GM23338 (cell line): ENCODE data around the gene PRR11. TPM values are rescaled to one million over a fixed set of nuclear protein-coding genes. Genes with fewer than 3 reads are reported as not detected.

ENCODE experiments used
- ATAC-seq: fragments of 200-7000 bp; cut with Tn5 transposase; 3 replicates; pipeline ENCODE4 v1.9.1; 2020
- DNase-seq: peaks from one replicate; pipeline ENCODE4 v3.0.0-alpha.2; 2015; ENCODE audit warnings: low spot score
- H2AFZ ChIP-seq: fragments of 200-600 bp; sonication (generic); 2 replicates; pipeline ENCODE4 v1.8.0; 2016; ENCODE audit warnings: antibody characterized with exemption, mild to moderate bottlenecking, moderate library complexity
- H3F3A ChIP-seq: fragments of 200-600 bp; sonication (generic); replicated peaks from 2 replicates; pipeline ENCODE4 v1.8.0; 2017; ENCODE audit warnings: antibody characterized with exemption, mixed run types, low read depth
- H3K27ac ChIP-seq: fragments of 200-600 bp; sonication (generic); 2 replicates; pipeline ENCODE4 v1.6.1; 2016; ENCODE audit warnings: low read depth
- H3K27me3 ChIP-seq: fragments of 200-600 bp; sonication (generic); 2 replicates; pipeline ENCODE4 v1.8.0; 2016; ENCODE audit warnings: mild to moderate bottlenecking, mixed run types, moderate library complexity; ENCODE audit not compliant: insufficient read depth
- H3K36me3 ChIP-seq: fragments of 200-600 bp; sonication (generic); 2 replicates; pipeline ENCODE4 v1.8.0; 2016; ENCODE audit warnings: mild to moderate bottlenecking; ENCODE audit not compliant: insufficient read depth
- H3K4me1 ChIP-seq: fragments of 200-600 bp; sonication (generic); 2 replicates; pipeline ENCODE4 v1.8.0; 2016; ENCODE audit warnings: mild to moderate bottlenecking, moderate library complexity; ENCODE audit not compliant: insufficient read depth
- H3K4me2 ChIP-seq: fragments of 200-600 bp; sonication (generic); 2 replicates; pipeline ENCODE4 v1.7.1; 2017; ENCODE audit warnings: mixed run types
- H3K4me3 ChIP-seq: fragments of 200-600 bp; sonication (generic); 2 replicates; pipeline ENCODE4 v1.6.1; 2016; ENCODE audit warnings: mixed run types
- H3K79me2 ChIP-seq: fragments of 200-600 bp; sonication (generic); replicated peaks from 2 replicates; pipeline ENCODE4 v1.8.0; 2017; ENCODE audit warnings: mild to moderate bottlenecking; ENCODE audit not compliant: insufficient read depth
- H3K9me2 ChIP-seq: fragments of 200-600 bp; sonication (generic); 2 replicates; pipeline ENCODE4 v1.8.0; 2017; ENCODE audit not compliant: insufficient read depth
- H4K20me1 ChIP-seq: fragments of 200-600 bp; sonication (generic); replicated peaks from 2 replicates; pipeline ENCODE4 v1.8.0; 2017; ENCODE audit warnings: mild to moderate bottlenecking; ENCODE audit not compliant: insufficient read depth
- H3K27ac Mint-ChIP-seq: 2 replicates; pipeline ENCODE4 v1.8.0; 2020; ENCODE audit warnings: inconsistent platforms, mild to moderate bottlenecking, moderate library complexity, mixed read lengths
- H3K27me3 Mint-ChIP-seq: 3 replicates; pipeline ENCODE4 v1.8.0; 2022; ENCODE audit warnings: low read depth, mild to moderate bottlenecking, moderate library complexity, mixed read lengths, inconsistent platforms; ENCODE audit not compliant: insufficient read depth, poor library complexity
- H3K36me3 Mint-ChIP-seq: 3 replicates; pipeline ENCODE4 v1.8.0; 2021; ENCODE audit warnings: low read depth, mild to moderate bottlenecking, inconsistent platforms, moderate library complexity, mixed read lengths
- H3K4me1 Mint-ChIP-seq: 3 replicates; pipeline ENCODE4 v1.8.0; 2020; ENCODE audit warnings: mild to moderate bottlenecking, inconsistent platforms, mixed read lengths
- H3K4me3 Mint-ChIP-seq: 3 replicates; pipeline ENCODE4 v1.8.0; 2021; ENCODE audit warnings: moderate library complexity, mild to moderate bottlenecking, inconsistent platforms, mixed read lengths
- H3K9me3 Mint-ChIP-seq: 3 replicates; pipeline ENCODE4 v1.8.0; 2020; ENCODE audit warnings: moderate library complexity, mild to moderate bottlenecking, inconsistent platforms, mixed read lengths
- CREB1 ChIP-seq: fragments of 250-450 bp; sonication (Bioruptor Pico); IDR thresholded peaks from 2 replicates; pipeline ENCODE4 v1.5.0; 2020; ENCODE audit warnings: low read depth, mild to moderate bottlenecking, moderate library complexity
- EZH2 ChIP-seq: fragments of 200-600 bp; sonication (generic); IDR thresholded peaks from one replicate; pipeline ENCODE4 v1.8.0; 2017; ENCODE audit warnings: antibody characterized with exemption, mild to moderate bottlenecking, low read depth; ENCODE audit not compliant: unreplicated experiment
- EZH2phosphoT487 ChIP-seq: fragments of 200-600 bp; sonication (generic); IDR thresholded peaks from one replicate; pipeline ENCODE4 v1.8.1; 2018; ENCODE audit warnings: antibody characterized with exemption; ENCODE audit not compliant: unreplicated experiment
- JUNB ChIP-seq: IDR thresholded peaks from one replicate; pipeline ENCODE4 v1.6.1; 2016; ENCODE audit warnings: antibody characterized with exemption; ENCODE audit not compliant: unreplicated experiment
- NANOG ChIP-seq: IDR thresholded peaks from 2 replicates; pipeline ENCODE4 v1.6.1; 2016; ENCODE audit warnings: antibody characterized with exemption, borderline replicate concordance
- POLR2AphosphoS5 ChIP-seq: IDR thresholded peaks from 2 replicates; pipeline ENCODE4 v1.6.1; 2016; ENCODE audit warnings: antibody characterized with exemption, low read depth
- STAT1 ChIP-seq: IDR thresholded peaks from one replicate; pipeline ENCODE4 v1.6.1; 2016; ENCODE audit warnings: antibody characterized with exemption; ENCODE audit not compliant: unreplicated experiment
- ZNF114 ChIP-seq: fragments of 250-450 bp; sonication (Bioruptor Pico); IDR thresholded peaks from 2 replicates; pipeline ENCODE4 v1.5.0; 2020; ENCODE audit warnings: mild to moderate bottlenecking, moderate library complexity
- ZNF331 ChIP-seq: fragments of 250-450 bp; sonication (Bioruptor Pico); IDR thresholded peaks from 2 replicates; pipeline ENCODE4 v1.5.0; 2020; ENCODE audit warnings: low read depth, mild to moderate bottlenecking, moderate library complexity
- polyA plus RNA-seq: library from polyadenylated mRNA; unstranded; fragments of >200 nt; fragmentation: Nextera tagmentation; extraction: Ambion mirVana; gene quantifications from 2 replicates; pipeline ENCODE4 v1.2.1, GENCODE V29; 2016
- total RNA-seq: library from RNA; depleted of rRNA; stranded (reverse); fragments of >200 nt; shearing (Covaris generic); gene quantifications from 2 replicates; pipeline ENCODE4 v1.2.3, GENCODE V29; 2014
- TF ChIP-seq, protein P1 (sequence below): IDR thresholded peaks from one replicate; pipeline ENCODE4 v1.6.1; 2018; ENCODE audit warnings: antibody characterized with exemption; ENCODE audit not compliant: unreplicated experiment
- TF ChIP-seq, protein P2 (sequence below), 2 experiments: fragments of 200-600 bp in 1 of 2; sonication (generic) in 1 of 2; conservative IDR thresholded peaks; 2 replicates each; pipeline versions ENCODE4 v1.5.1 to v1.6.1; 2016 to 2017; ENCODE audit warnings: antibody characterized with exemption in 2 of 2, low read depth in 2 of 2, mild to moderate bottlenecking in 2 of 2, moderate library complexity in 1 of 2
- TF ChIP-seq, protein P3 (sequence below): IDR thresholded peaks from 2 replicates; pipeline ENCODE4 v1.6.1; 2016; ENCODE audit warnings: antibody characterized with exemption

PRR11 gene
- total and polyA plus RNA-seq, 2 experiments from 2014 or later = 42.7 to 55.9 TPM

DNA sequence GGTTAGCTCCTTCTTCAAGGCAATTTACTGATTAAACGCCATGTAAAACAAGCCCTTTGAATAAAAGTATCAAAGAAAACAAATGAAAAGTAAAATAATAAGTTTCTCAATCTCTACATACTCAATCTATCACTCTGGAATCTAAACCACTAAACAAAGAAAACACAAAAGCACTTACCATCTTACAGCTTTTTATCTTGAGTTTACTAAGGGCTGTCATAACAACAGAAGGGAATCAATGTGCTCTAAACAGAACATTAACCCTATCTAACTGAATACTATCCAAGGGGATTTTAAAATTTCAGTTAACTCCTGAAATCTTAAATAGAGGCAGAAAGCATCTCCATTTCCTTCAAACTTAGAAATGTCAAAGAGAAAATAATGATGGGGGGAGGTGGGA, 4.0 kb upstream of the PRR11 start (continued):
- TF ChIP-seq, protein P1, sequence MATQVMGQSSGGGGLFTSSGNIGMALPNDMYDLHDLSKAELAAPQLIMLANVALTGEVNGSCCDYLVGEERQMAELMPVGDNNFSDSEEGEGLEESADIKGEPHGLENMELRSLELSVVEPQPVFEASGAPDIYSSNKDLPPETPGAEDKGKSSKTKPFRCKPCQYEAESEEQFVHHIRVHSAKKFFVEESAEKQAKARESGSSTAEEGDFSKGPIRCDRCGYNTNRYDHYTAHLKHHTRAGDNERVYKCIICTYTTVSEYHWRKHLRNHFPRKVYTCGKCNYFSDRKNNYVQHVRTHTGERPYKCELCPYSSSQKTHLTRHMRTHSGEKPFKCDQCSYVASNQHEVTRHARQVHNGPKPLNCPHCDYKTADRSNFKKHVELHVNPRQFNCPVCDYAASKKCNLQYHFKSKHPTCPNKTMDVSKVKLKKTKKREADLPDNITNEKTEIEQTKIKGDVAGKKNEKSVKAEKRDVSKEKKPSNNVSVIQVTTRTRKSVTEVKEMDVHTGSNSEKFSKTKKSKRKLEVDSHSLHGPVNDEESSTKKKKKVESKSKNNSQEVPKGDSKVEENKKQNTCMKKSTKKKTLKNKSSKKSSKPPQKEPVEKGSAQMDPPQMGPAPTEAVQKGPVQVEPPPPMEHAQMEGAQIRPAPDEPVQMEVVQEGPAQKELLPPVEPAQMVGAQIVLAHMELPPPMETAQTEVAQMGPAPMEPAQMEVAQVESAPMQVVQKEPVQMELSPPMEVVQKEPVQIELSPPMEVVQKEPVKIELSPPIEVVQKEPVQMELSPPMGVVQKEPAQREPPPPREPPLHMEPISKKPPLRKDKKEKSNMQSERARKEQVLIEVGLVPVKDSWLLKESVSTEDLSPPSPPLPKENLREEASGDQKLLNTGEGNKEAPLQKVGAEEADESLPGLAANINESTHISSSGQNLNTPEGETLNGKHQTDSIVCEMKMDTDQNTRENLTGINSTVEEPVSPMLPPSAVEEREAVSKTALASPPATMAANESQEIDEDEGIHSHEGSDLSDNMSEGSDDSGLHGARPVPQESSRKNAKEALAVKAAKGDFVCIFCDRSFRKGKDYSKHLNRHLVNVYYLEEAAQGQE = no peak

DNA sequence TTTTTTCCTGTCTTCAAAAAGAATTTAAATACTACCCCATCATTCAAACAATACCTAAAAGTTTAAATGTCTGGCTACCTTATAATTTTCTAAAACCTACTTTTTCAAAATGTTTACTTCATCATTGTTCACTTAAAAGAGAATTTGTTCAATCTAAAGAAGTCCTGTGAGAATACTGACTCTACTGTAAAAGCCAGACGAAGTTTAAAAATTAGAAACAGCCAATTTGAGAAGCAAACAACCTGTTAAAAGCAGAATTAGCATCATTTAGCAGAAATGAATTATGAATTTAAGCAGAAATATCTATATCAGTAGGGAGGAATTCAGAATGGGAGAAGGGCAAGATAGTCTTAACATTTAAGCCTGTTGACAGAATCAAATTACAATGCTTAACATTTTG, 2.6 kb upstream of the PRR11 start:
- H3K9me2 ChIP-seq = no peaks in the 10 kb centered on the region
- Mint-ChIP-seq H3K4me3 (no peak overlapping the region), H3K36me3 (peaks cover 6% of the 10 kb centered on the region; the same call in 2 of the 3 replicates), H3K27ac (no peak overlapping the region), H3K27me3 (peaks cover 7% of the 10 kb centered on the region), H3K9me3 (no peaks in the 10 kb centered on the region), H3K4me1 (peaks cover 26% of the 10 kb centered on the region)
- peaks cover 29% of the 10 kb centered on the region for H3K4me1 ChIP-seq
- H3K4me3 ChIP-seq = peak overlapping the region; percentile 77
- H3K4me2 ChIP-seq = peak overlapping the region; percentile 84
- peaks cover 27% of the 10 kb centered on the region for H4K20me1 ChIP-seq
- H3K27ac ChIP-seq = no peak overlapping the region
- H3K36me3 ChIP-seq = no peaks in the 10 kb centered on the region
- ATAC-seq = no peak
- peaks cover 84% of the 10 kb centered on the region for H3K79me2 ChIP-seq
- H3K27me3 ChIP-seq = no peaks in the 10 kb centered on the region
- H2AFZ ChIP-seq = no peak overlapping the region
- no peak for DNase-seq
- no peaks in the 10 kb centered on the region for H3F3A ChIP-seq
- TF ChIP-seq, protein P2, sequence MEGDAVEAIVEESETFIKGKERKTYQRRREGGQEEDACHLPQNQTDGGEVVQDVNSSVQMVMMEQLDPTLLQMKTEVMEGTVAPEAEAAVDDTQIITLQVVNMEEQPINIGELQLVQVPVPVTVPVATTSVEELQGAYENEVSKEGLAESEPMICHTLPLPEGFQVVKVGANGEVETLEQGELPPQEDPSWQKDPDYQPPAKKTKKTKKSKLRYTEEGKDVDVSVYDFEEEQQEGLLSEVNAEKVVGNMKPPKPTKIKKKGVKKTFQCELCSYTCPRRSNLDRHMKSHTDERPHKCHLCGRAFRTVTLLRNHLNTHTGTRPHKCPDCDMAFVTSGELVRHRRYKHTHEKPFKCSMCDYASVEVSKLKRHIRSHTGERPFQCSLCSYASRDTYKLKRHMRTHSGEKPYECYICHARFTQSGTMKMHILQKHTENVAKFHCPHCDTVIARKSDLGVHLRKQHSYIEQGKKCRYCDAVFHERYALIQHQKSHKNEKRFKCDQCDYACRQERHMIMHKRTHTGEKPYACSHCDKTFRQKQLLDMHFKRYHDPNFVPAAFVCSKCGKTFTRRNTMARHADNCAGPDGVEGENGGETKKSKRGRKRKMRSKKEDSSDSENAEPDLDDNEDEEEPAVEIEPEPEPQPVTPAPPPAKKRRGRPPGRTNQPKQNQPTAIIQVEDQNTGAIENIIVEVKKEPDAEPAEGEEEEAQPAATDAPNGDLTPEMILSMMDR (conservative IDR thresholded peaks at IDR 0.05; ENCODE audit: low read depth in 2 of 2) = no peak
- TF ChIP-seq EZH2 (no peak), POLR2AphosphoS5 (no peak), JUNB (no peak), NANOG (no peak), CREB1 (CRISPR knock-in tag) (no peak), ZNF331 (CRISPR knock-in tag) (no peak), STAT1 (no peak), ZNF114 (CRISPR knock-in tag) (no peak), EZH2phosphoT487 (no peak)
- TF ChIP-seq, protein P3, sequence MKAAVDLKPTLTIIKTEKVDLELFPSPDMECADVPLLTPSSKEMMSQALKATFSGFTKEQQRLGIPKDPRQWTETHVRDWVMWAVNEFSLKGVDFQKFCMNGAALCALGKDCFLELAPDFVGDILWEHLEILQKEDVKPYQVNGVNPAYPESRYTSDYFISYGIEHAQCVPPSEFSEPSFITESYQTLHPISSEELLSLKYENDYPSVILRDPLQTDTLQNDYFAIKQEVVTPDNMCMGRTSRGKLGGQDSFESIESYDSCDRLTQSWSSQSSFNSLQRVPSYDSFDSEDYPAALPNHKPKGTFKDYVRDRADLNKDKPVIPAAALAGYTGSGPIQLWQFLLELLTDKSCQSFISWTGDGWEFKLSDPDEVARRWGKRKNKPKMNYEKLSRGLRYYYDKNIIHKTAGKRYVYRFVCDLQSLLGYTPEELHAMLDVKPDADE = no peak
- TF ChIP-seq, protein P1 = no peak
